GM12878 (cell line): Measurements from ENCODE around the gene HDGF.

Experiments used
- CBFB ChIP-seq: IDR thresholded peaks from 2 replicates; pipeline ENCODE4 v1.6.1; 2016; ENCODE audit warnings: antibody characterized with exemption, low read depth
- EED ChIP-seq: sonication (generic); IDR thresholded peaks from 2 replicates; pipeline ENCODE4 v1.6.1; 2016; ENCODE audit warnings: antibody characterized with exemption, low read depth
- EGR1 ChIP-seq, 2 experiments: IDR thresholded peaks; 1 replicate in 1 of 2; 2 replicates in 1 of 2; pipeline ENCODE4 v1.6.1; 2011 to 2012; ENCODE audit warnings: low read depth in 2 of 2, low read length in 2 of 2, borderline replicate concordance in 1 of 2, mild to moderate bottlenecking in 1 of 2, moderate library complexity in 1 of 2
- EZH2 ChIP-seq: IDR thresholded peaks from 2 replicates; pipeline ENCODE4 v1.6.1; 2012; ENCODE audit warnings: low read depth, mild to moderate bottlenecking, control low read depth, inconsistent platforms, low read length, borderline replicate concordance; ENCODE audit not compliant: control insufficient read depth
- MYC ChIP-seq: IDR thresholded peaks from 2 replicates; pipeline ENCODE4 v1.6.1; 2011; ENCODE audit warnings: mild to moderate bottlenecking, low read length, moderate library complexity, inconsistent platforms; ENCODE audit not compliant: insufficient read depth, insufficient replicate concordance, insufficient read length, severe bottlenecking
- SIN3A ChIP-seq: IDR thresholded peaks from 2 replicates; pipeline ENCODE4 v1.6.1; 2012; ENCODE audit warnings: low read depth, low read length, improper control_type of control experiment
- SIX5 ChIP-seq: IDR thresholded peaks from 2 replicates; pipeline ENCODE4 v1.6.1; 2011; ENCODE audit warnings: mild to moderate bottlenecking, low read depth, low read length, moderate library complexity; ENCODE audit not compliant: severe bottlenecking
- SMC3 ChIP-seq: IDR thresholded peaks from 2 replicates; pipeline ENCODE4 v1.6.1; 2011; ENCODE audit warnings: low read length, improper control_type of control experiment, borderline replicate concordance
- YY1 ChIP-seq: IDR thresholded peaks from 2 replicates; pipeline ENCODE4 v1.6.1; 2011; ENCODE audit warnings: low read depth, mild to moderate bottlenecking, low read length
- TF ChIP-seq, protein P1 (sequence below), 3 experiments: IDR thresholded peaks in 2 of 3; conservative IDR thresholded peaks in 1 of 3; 2 replicates each; pipeline ENCODE4 v1.5.1; 2011; ENCODE audit warnings: low read depth in 3 of 3, low read length in 3 of 3, mild to moderate bottlenecking in 3 of 3, control low read depth in 2 of 3, moderate library complexity in 2 of 3, inconsistent platforms in 1 of 3, mixed read lengths in 1 of 3; ENCODE audit not compliant: control insufficient read depth in 2 of 3, insufficient read depth in 1 of 3; ENCODE audit errors: extremely low read depth in 1 of 3

- TF ChIP-seq EZH2: no peak
- no peak for TF ChIP-seq SMC3
- no peak for TF ChIP-seq YY1
- TF ChIP-seq MYC: no peak
- TF ChIP-seq SIN3A: no peak
- TF ChIP-seq, protein P1, sequence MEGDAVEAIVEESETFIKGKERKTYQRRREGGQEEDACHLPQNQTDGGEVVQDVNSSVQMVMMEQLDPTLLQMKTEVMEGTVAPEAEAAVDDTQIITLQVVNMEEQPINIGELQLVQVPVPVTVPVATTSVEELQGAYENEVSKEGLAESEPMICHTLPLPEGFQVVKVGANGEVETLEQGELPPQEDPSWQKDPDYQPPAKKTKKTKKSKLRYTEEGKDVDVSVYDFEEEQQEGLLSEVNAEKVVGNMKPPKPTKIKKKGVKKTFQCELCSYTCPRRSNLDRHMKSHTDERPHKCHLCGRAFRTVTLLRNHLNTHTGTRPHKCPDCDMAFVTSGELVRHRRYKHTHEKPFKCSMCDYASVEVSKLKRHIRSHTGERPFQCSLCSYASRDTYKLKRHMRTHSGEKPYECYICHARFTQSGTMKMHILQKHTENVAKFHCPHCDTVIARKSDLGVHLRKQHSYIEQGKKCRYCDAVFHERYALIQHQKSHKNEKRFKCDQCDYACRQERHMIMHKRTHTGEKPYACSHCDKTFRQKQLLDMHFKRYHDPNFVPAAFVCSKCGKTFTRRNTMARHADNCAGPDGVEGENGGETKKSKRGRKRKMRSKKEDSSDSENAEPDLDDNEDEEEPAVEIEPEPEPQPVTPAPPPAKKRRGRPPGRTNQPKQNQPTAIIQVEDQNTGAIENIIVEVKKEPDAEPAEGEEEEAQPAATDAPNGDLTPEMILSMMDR (IDR thresholded peaks at IDR 0.05 in 2 of 3, conservative IDR thresholded peaks at IDR 0.05 in 1 of 3; ENCODE audit: control insufficient read depth in 2 of 3, extremely low read depth in 1 of 3, insufficient read depth in 1 of 3, low read depth in 3 of 3, low read length in 3 of 3): no peak
- no peak for TF ChIP-seq SIX5
- no peak for TF ChIP-seq EGR1 (IDR thresholded peaks at IDR 0.05; ENCODE audit: borderline replicate concordance in 1 of 2, low read depth in 2 of 2, low read length in 2 of 2)
- TF ChIP-seq EED: no peak
- TF ChIP-seq CBFB: no peak
Observed at GRCh38 chr1:156694690-156694962, 56.8 kb downstream of the HDGF start.
